OCI-M1 (cell line): Measurements from ENCODE around the gene E2F2.
A peak's percentile ranks its signal among the peaks of the same experiment; 100 is the strongest.
"Not testable (repeated sequence)": the region's sequence is repeated elsewhere in the genome, so short reads cannot be mapped to it uniquely, and the experiment has no call there.

ENCODE experiments used
- DNase-seq: peaks from one replicate; lab custom pipeline; 2025; lab: John Stamatoyannopoulos, UW

Gene E2F2

DNA sequence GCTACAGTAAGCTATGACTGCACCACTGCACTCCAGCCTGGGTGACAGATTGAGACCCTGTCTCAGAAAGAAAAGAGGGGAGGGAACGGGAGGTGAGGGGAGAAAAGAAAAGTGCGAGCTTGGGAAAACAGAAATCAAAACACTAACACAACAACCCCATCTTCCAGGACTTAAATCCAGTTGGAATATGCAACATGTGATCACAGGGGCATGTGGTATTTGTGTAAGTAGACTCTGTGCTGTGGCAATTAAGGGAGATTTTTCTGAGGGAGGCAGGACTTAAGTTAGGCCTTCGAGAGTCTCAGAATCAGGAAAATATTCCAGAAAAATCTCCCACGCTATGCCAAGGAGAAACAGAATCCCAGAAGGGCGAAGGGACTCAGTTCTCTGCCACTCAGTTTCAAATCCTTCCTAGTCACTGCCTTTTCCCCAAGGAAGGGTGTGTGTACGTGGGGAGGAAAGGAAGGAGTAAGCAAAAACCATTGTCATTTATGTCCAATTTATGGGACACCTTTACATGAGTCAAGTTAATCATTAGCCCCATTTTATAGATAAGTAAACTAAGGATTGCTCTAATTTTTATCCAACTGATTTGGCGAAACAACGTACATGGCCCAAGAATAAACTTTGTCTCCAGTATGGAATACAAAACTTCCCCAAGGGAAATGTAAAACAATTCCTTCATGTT is 16.0 kb upstream of the E2F2 start:
- no peak for DNase-seq

DNA sequence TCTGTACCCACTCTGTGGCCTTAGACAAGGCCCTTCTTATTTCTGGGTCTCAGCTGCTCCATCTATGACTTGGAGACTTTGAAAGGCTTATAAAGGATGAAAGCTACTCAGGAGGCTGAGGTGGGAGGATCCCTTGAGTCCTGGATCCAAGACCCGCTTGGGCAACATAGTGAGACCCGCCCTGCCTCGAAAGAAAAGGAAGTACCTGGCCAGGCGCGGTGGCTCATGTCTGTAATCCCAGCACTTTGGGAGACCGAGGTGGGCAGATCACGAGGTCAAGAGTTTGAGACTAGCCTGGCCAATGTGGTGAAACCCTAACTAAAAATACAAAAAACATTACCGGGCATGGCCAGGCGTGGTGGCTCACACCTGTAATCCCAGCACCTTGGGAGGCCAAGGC is 14.8 kb upstream of the E2F2 start:
- DNase-seq: no peak

DNA sequence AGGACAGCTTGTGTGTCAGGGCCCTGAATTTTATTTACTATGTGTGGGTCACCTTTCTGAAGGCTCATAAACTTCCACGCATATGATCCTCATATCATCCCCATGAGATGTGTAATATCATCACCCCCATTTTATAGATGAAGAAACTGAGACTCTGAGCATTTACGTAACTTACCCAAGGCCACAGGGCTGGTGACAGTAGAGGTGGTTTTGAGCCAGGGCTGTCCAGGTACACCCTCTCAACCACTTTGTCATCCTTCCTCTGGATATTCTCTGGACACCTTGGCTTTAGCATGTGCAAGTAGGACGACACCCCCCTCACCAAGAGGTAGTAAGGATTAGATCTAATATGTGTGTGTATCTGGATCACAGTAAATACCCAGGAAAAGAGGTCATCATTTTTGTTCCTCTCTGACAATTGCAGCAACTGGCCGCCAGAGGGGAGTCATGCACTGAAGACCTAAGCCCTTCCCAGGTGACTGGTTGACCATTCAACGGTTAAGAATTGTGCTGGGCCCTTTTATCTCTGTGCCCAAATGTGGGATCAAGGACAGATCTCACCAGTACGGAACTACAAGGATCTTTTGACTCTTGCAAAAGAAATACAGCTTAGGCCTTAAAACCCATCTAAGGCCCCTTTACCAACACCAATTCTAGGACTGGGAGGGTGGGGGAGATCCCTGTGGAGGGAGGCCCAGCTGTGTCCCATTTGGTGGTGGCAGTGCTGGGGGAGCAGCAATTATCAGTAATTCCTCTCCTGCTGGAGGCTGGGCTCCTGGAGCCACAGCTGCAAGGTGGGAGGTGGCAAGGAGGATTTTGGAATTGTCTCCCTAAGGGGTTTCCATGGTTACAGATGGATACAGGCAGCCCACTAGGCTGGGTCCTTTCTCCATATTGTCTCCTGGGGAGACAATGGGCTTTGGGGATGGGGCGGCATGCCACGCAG is 13.7 kb upstream of the E2F2 start:
- peak; percentile 90 for DNase-seq

DNA sequence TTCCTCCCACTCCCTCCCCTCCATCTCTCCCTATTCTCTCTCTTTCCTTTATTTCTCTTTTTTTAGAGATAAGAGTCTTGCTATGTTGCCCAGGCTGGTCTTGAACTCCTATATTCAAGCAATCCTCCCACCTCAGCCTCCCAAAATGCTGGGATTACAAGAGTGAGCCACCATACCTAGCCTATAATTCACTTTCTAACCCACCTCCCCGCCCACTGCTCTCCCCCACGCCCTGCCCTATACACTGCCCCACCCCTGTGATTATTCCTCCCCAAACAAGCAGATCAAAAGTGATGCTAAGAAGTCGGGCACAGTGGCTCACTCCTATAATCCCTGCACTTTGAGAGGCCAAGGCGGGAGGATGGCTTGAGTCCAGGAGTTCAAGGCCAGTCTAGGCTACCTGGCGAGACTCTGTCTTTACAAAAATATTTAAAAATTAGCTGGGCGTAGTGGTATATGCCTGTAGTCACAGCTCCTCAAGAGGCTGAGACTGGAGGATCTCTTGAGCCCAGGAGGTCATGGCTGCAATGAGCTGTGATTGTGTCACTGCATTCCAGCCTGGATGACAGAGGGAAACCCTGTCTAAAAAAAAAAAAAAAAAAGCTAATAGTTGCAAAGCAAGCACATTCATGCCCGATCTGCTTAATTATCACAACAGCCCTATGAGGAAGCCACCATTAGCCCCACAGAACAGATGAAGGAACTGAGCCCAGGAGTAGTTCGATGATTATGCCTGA is 12.8 kb upstream of the E2F2 start:
- no peak for DNase-seq

DNA sequence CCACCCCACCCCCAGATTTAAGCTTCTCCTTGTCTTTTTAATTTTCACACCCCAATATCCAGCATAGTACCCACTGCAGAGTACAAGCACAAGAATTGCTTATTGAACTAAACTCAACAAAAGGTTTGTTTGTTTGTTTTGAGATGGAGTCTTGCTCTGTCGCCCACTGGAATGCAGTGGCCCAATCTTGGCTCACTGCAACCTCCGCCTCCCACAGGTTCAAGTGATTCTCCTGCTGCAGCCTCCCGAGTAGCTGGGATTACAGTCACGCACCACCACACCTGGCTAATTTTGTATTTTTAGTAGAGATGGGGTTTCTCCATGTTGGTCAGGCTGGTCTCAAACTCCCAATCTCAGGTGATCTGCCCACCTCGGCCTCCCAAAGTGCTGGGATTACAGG is 11.9 kb upstream of the E2F2 start:
- not testable (repeated sequence) for DNase-seq

DNA sequence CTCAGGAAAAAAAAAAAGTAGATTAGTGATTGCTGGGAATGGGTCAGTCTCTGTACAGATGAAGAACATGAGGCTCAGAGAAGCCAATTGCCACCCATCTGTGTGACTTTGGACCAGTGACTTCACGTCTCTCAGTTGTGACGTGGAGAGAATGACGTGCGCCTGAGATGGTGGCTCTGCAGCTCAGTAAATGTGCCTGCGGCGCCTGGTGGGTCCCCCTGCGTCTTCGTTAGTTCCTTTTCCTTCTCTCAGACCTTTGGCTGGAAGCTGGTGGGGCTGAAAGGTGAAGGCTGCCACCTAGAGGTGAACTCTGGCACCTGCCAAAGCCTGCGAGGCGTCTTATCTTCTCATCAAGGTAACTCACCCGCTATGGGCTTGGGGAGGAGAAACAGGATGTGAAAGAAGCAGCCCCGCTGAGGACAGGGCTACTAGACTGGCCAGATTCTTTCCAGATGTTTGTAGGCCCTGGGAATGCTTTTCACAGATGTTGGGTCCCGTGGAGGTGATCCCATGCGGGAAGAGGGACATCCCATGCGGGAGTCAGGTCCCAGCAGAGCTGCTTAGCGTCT is 8.7 kb upstream of the E2F2 start:
- DNase-seq: peak; percentile 98

DNA sequence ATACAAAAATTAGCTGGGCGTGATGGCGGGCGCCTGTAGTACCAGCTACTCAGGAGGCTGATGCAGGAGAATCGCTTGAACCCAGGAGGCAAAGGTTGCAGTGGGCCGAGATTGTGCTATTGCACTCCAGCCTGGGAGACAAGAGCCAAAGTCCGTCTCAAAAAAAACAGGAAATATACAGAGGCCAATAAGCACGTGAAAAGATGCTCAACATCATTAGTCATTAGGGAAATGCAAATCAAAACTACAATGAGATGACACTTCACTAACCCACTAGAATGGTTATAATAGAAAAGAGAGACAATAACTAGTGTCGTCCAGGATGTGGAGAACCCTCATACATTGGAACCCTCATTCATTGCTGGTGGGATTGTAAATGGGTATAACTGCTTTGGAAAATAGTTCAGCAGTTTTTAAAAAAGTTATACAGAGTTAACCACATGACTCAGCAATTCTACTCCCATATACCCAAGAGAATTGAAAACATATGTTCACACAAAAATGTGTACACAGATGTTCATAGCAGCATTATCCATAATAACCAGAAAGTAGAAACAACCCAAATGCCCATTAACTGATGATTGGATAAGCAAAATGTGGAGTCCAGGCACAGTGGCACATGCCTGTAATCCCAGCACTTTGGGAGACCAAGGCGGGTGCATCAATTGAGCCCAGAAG is 6.4 kb upstream of the E2F2 start:
- DNase-seq: no peak

DNA sequence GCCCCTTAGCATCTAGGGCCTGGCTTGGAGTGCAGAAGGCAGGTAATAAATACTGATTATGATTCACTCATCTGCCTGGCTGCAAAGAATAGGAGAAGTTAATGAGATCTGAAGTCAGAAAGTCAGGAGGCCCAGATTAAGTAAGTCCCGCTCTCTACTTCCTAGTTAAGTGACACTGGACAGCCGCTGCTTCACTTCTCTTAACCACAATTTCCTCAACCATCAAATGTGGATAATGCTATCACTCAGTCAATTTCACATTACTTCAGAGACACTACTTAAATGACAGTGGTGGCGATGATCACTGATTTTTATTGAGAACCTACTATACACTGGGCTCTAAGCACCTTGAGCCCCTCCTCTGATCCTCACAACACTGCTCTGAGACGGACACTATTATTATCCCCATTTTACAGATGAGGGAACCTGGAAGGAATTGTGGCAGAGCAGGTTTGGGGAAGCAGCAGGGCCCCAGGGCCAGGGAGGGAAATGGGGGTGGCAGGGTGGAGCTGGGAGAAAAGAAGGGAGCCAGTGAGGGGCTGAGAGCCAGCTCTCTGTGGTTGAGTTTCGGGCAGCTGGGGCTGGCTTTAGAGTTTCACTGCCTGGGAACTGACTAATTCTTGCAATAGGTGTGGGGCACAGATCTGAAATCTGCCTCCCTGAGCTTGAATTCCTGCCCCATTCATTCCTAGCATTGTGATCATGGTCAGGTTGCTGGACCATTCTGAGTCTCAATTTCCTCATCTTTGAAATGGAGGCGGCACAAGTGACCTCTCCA is 2.4 kb upstream of the E2F2 start:
- DNase-seq: peak; percentile 74

DNA sequence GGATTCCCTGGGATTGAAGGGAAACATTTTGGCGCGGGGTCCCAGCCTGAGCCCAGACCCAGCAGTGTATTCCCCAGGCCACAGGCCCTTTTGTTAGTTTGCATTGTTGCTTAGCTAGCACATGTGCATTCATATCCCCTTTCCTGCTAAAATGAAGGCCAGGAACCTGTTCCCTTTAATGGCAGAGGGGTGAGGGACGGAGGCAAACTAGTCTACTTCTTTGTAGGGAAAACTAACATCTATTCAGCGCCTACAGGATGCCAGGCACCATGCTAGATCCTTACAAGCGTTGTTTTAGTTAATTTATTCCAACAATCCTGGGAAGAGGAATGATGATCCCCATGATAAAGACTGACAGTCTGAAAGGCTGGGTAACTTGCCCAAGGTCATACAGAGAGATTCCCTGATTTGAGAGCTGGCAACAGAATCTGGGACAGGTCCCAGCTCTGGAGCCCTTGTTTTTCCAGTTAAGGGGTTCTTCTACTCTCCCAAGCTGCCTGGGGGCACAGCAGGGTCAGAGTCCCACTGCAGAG is 595 bp upstream of the E2F2 start:
- DNase-seq: no peak

DNA sequence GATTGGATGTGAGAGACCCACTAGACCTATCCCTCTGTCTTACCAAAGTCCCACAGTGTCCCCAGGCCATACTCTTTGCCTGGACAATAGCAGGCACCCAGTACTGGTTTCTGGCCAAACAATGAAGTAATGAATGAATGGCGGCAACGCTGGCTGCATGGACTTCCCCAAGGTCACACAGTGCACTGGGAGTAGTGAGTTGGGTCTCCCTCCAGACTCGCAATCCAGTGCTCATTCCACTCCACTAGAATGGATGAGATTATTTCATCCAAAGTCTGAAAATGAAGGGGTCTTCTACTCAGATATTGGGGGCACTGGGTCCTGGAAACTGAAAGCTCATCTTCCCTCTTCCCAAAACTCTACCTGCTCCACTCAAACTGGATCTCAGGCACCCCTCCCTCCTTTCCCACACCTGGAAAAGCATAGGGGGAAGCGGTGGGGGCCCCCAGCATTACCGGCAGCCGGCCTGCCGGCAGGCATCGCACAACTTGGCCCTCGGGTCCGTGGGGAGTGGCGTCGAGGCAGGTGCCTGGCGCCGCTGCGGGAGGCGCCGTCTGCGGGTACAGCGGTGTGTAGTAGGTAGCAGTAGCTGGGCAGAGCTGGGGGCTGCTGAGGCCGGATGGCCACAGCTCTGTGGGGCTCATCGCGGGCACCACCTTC is 816 bp downstream of the E2F2 start:
- peak; percentile 49 for DNase-seq

DNA sequence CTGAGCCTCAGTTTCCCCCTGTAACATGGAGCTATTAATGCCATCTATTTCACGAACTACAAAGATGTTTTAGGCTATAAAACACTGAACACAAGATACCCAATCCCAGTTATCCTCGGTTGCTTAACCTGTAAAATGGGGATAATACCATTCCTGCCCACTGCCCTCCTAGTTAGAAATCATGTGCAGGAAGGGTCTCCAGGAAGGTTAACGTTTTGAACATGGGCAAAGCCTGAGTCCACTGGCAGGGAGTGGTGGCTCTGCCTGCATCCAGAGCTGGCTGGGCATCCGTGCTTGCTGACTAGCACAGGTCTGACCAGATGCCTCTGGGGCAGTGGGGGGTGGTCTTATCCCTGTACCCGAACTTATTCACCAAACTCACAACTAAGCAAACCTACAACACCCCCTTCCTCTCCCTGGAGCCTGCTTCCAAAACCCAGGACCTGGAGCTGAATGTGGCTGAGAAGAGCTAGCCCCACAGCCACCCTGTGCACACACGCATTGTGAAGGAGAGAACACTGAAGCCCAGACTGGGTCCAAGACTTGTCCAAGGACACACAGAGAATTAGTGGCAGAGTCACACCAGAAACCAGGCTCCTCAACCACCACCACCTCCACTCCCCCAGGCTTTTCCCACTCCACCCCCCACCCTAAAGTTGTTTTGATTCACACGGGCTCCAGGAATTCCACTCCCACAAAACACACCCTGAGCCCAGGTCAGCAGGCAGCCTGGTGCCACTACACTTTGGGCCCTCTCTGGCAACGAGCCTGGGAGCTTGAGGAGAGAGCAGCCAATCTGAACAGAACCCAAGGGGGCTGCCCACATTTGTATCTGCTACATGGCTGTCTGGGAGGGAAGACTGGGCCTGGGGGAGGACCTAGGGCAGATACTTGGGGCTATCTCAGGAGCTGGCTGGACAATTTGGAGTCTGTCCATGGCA is 1.6 kb downstream of the E2F2 start:
- no peak for DNase-seq

DNA sequence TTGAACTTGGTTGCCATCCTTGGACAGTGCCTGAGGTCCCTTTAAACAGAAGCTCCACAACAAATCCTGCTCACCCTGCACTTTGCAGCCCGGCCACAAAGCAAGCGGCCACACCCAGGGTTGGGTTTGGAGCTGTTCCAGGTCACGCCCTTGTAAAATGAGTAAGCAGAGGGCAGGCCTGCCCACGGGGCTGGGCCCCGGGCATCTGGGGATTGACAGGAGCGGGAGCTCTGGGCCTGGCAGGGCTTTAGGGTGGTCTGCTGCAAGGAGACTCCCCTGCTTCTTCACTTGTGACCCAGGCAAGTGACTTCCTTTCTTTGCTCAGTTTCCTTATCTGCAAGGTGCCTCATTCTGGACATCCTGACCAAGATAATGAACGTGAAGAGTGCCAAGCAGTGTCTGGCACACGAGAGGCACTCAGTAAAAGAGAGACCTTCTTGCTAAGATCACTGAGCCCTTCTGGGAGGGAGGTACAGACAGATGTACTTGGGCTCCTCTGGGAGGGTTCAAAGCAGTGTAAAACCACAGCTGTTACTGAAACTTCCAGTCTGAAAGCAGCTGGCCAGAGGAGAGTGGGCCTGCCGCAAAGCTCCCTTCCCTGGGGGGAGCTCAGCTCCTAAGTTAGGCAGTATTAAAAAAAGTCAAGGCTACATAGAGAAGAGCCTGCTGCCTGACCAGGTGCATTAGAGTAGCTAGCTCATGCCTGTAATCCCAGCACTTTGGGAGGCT is 2.6 kb downstream of the E2F2 start:
- DNase-seq: peak; percentile 93

DNA sequence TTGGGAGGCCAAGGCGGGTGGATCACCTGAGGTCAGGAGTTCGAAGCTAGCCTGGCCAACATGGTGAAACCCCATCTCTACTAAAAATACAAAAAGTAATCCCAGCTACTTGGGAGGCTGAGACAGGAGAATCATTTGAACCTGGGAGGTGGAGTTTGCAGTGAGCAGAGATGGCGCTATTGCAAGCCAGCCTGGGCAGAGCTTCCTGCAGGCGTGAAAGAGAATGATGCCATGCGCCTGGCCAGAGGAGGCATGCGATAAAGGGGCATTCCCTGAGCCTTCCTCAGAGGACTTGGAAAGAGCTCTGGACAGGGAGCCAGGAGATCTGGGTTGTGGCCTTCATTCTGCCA is 3.2 kb downstream of the E2F2 start:
- no peak for DNase-seq

DNA sequence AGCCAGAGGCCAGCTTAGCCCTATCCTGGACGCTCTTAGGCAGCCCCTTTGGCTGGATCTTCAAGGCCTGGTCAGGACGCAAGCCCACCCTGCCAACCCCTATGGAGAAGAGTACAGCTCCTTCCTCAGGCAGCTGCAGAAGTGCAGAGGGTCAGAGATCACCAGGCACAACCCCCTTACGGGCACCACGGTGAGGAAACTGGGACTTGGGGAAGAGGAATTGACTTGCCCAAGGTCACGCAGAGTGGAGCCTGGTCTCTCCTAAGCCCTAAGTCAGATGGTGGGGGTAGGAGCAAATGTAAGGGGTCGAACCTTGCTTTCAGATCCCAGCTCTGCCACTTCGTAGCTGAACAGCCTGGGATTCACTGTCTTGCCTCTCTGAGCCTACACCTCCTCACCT is 3.7 kb downstream of the E2F2 start:
- no peak for DNase-seq

DNA sequence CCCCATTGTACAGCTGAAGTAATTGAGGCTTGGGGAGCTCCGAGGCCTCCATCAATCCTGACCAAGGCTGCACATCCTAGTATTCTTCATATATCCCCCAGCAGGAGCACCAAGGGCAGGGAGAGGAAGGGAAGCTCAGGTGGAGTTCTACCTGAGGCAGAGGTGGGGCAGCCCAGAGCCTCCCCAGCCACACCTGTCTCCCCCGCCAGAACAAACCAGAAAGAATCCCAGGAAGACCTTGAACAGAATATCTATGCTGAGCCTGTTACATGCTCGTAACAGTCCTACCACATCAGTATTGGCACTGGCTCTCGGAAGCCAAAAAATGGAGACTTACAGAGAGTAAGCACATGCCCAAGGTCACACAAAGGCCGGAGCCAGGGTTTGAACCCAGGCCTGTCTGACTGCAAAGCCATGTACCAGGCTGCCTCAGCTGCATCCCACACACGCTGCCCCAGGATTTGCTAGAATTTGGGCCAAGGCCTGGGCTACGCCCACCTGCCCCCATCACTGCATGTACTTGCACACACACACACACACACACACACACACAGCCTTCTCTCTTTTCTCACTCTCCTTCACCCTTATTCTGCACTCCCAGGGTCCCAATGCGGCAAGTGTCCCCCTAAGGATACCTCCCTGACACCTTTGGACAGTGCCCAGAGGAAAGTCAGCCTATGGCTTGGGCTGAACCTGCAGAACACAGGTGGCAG is 4.5 kb downstream of the E2F2 start:
- no peak for DNase-seq

DNA sequence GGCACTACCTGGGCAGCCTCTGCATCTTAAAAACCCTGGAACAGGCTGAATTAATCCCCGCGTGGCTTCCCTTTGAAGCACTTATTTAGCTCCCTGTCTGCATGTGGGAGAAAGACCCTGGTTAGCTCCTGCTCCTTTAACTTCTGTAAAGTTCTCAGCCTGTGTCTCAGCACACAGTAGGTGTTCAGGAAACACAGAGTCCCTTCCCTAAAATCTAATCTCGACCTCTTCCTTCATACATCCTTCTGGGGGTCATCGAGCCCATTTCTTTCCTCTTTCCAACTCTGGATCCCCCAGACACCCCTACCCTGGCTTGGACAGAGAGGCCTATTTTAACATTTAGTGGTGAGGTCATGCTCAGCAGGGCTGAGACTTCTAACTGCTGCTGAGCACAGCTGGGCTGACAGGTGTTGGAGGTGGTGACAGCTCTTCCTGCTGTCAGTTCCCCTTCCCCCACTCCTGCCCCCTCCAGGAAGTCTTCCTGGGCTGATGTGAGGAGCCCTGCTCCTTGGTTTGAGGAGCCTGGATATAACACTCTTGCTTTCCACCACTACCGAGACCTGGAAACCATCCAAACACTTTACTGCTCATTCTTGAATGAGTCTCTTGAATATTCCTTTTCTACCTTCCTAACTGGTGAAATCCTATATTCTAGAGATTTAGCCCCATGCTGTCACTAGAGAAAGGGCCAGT is 5.3 kb downstream of the E2F2 start:
- DNase-seq: no peak

DNA sequence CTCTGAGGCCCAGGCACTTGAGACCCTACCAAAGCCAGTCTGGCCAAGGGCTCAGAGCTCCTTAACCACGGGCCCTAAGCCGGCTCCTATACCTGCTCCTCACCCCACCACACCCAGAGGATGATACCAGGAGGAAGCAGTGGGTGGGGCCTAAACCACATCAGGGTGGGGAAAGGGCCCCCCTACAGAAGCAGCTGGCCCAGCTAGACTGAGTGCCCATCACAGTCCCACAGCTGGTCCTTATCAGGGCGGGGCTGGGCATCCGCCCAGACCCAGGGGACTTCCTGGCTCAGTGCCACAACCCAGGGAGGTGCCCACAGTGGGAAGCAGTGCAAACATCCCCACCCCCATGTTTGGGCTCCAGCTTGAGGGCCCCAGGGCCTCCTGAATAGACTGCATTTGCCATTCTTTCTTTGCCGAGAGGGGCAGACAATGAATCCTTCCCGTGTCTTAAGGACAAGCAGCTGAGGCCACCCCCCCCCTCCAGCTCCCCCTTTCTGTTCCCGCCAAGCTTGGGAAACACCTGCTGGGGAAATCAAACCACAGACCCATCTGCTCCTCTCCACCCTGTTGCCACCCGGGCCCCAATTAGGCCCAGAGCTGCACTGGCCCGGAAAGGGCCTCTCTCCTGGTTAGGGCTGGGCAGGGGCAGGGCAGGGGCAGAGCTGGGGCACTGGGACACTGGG is 6.2 kb downstream of the E2F2 start:
- no peak for DNase-seq
